ENCODE data around the gene HES2.

The HES2 gene

GRCh38 chr1:6423321-6423999 lies 3.7 kb upstream of the HES2 start:
- no peaks in the 10 kb centered on the region for H3K27me3 ChIP-seq (ENCODE audit: low read length)
- H3F3A ChIP-seq (ENCODE audit: insufficient read depth): no peaks in the 10 kb centered on the region
- no peak overlapping the region for H3K4me2 ChIP-seq (ENCODE audit: low read depth, low read length, poor library complexity, severe bottlenecking)
- no peaks in the 10 kb centered on the region for H3K9me2 ChIP-seq (replicated peaks; ENCODE audit: insufficient read depth, low read length)
- H3K36me3 ChIP-seq (ENCODE audit: low read length): no peaks in the 10 kb centered on the region
- TF ChIP-seq CTCF (IDR thresholded peaks at IDR 0.05; ENCODE audit: insufficient read depth, low read length, poor library complexity, severe bottlenecking) (peak; percentile 85), EZH2phosphoT487 (conservative IDR thresholded peaks at IDR 0.05; ENCODE audit: low read length) (no peak)
- H4K20me1 ChIP-seq (ENCODE audit: low read depth, low read length): no peaks in the 10 kb centered on the region
- no peaks in the 10 kb centered on the region for H3K79me2 ChIP-seq (ENCODE audit: insufficient read depth, low read length)
- H3K9ac ChIP-seq (ENCODE audit: low read length): no peak overlapping the region
- no peak overlapping the region for H3K4me3 ChIP-seq (ENCODE audit: insufficient read depth, low read length, poor library complexity, severe bottlenecking)
- no peak overlapping the region for H2AFZ ChIP-seq (ENCODE audit: low read depth, low read length, severe bottlenecking)
- no peak overlapping the region for H3K27ac ChIP-seq (ENCODE audit: low read depth, low read length)
- H3K9me3 ChIP-seq (ENCODE audit: insufficient read depth, low read length): no peaks in the 10 kb centered on the region

- Histone ChIP-seq H3K9me2 (replicated peaks; ENCODE audit: insufficient read depth, low read length) (no peaks in the 10 kb centered on the region), H3K9ac (ENCODE audit: low read length) (no peak overlapping the region), H3K36me3 (ENCODE audit: low read length) (no peaks in the 10 kb centered on the region), H3K27me3 (ENCODE audit: low read length) (no peaks in the 10 kb centered on the region), H3K9me3 (ENCODE audit: insufficient read depth, low read length) (no peaks in the 10 kb centered on the region), H4K20me1 (ENCODE audit: low read depth, low read length) (no peaks in the 10 kb centered on the region), H3K79me2 (ENCODE audit: insufficient read depth, low read length) (no peaks in the 10 kb centered on the region), H3F3A (ENCODE audit: insufficient read depth) (no peaks in the 10 kb centered on the region), H2AFZ (ENCODE audit: low read depth, low read length, severe bottlenecking) (no peak overlapping the region), H3K4me2 (ENCODE audit: low read depth, low read length, poor library complexity, severe bottlenecking) (no peak overlapping the region), H3K4me3 (ENCODE audit: insufficient read depth, low read length, poor library complexity, severe bottlenecking) (no peak overlapping the region), H3K27ac (ENCODE audit: low read depth, low read length) (no peak overlapping the region)
- TF ChIP-seq EZH2phosphoT487 (conservative IDR thresholded peaks at IDR 0.05; ENCODE audit: low read length) (no peak), CTCF (IDR thresholded peaks at IDR 0.05; ENCODE audit: insufficient read depth, low read length, poor library complexity, severe bottlenecking) (no peak)
These were observed 1.5 kb upstream of the HES2 start for GRCh38 chr1:6421266-6421665.

- Histone ChIP-seq H3K9ac (ENCODE audit: low read length) (no peak overlapping the region), H3F3A (ENCODE audit: insufficient read depth) (no peaks in the 10 kb centered on the region), H3K36me3 (ENCODE audit: low read length) (no peaks in the 10 kb centered on the region), H3K9me3 (ENCODE audit: insufficient read depth, low read length) (no peaks in the 10 kb centered on the region), H3K4me3 (ENCODE audit: insufficient read depth, low read length, poor library complexity, severe bottlenecking) (no peak overlapping the region), H3K79me2 (ENCODE audit: insufficient read depth, low read length) (no peaks in the 10 kb centered on the region), H3K27ac (ENCODE audit: low read depth, low read length) (no peak overlapping the region), H4K20me1 (ENCODE audit: low read depth, low read length) (no peaks in the 10 kb centered on the region), H3K27me3 (ENCODE audit: low read length) (no peaks in the 10 kb centered on the region), H2AFZ (ENCODE audit: low read depth, low read length, severe bottlenecking) (no peak overlapping the region), H3K9me2 (replicated peaks; ENCODE audit: insufficient read depth, low read length) (no peaks in the 10 kb centered on the region), H3K4me2 (ENCODE audit: low read depth, low read length, poor library complexity, severe bottlenecking) (no peak overlapping the region)
- TF ChIP-seq EZH2phosphoT487 (conservative IDR thresholded peaks at IDR 0.05; ENCODE audit: low read length): no peak
- no peak for TF ChIP-seq CTCF (IDR thresholded peaks at IDR 0.05; ENCODE audit: insufficient read depth, low read length, poor library complexity, severe bottlenecking)
These were observed 829 bp upstream of the HES2 start for GRCh38 chr1:6420454-6421042.
